Coronary artery (tissue), 2 donors: ENCODE results near the gene S100A10.

Experiments used
- DNase-seq: peaks from one replicate; pipeline ENCODE4 v3.0.0-alpha.2; 2017; ENCODE audit warnings: low spot score
- H3K27ac ChIP-seq, 2 donors: fragments of 200-600 bp; sonication (generic); one replicate each; pipeline ENCODE4 v1.5.1; 2016 to 2019
- H3K4me3 ChIP-seq: fragments of 200-600 bp; sonication (generic); 2 replicates; pipeline ENCODE4 v1.5.1; 2016; ENCODE audit warnings: mild to moderate bottlenecking, moderate library complexity
- TF ChIP-seq, protein P1 (sequence below): fragments of 200-600 bp; sonication (generic); IDR thresholded peaks from one replicate; pipeline ENCODE4 v1.5.1; 2019; ENCODE audit warnings: antibody characterized with exemption

Gene S100A10

GRCh38 chr1:151993734-151994496 lies at the start of gene S100A10:
S100A10 (minus strand) TSS chr1:151993859; CDS start chr1:151986230, 7,629 bp downstream.
- peak within 1 kb of the TSS; percentile 95 for H3K4me3 ChIP-seq
- peak within 1 kb of the TSS; percentile 76 to 96 for H3K27ac ChIP-seq
- peak; percentile 89 for DNase-seq
- TF ChIP-seq, protein P1, sequence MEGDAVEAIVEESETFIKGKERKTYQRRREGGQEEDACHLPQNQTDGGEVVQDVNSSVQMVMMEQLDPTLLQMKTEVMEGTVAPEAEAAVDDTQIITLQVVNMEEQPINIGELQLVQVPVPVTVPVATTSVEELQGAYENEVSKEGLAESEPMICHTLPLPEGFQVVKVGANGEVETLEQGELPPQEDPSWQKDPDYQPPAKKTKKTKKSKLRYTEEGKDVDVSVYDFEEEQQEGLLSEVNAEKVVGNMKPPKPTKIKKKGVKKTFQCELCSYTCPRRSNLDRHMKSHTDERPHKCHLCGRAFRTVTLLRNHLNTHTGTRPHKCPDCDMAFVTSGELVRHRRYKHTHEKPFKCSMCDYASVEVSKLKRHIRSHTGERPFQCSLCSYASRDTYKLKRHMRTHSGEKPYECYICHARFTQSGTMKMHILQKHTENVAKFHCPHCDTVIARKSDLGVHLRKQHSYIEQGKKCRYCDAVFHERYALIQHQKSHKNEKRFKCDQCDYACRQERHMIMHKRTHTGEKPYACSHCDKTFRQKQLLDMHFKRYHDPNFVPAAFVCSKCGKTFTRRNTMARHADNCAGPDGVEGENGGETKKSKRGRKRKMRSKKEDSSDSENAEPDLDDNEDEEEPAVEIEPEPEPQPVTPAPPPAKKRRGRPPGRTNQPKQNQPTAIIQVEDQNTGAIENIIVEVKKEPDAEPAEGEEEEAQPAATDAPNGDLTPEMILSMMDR = no peak

- no peak overlapping the region for H3K4me3 ChIP-seq
Observed at GRCh38 chr1:152042030-152042429, 48.4 kb upstream of the S100A10 start.

GRCh38 chr1:152039886-152040285 lies 46.2 kb upstream of the S100A10 start:
- H3K4me3 ChIP-seq = no peak overlapping the region
- no peak for DNase-seq
- no peak overlapping the region for H3K27ac ChIP-seq
- TF ChIP-seq, protein P1 = no peak

More at GRCh38 chr1:152042030-152042429, 48.4 kb upstream of the S100A10 start:
- no peak for DNase-seq
- TF ChIP-seq, protein P1 = no peak
- no peak overlapping the region for H3K27ac ChIP-seq

GRCh38 chr1:152039461-152039860 lies 45.8 kb upstream of the S100A10 start:
- no peak for DNase-seq
- no peak overlapping the region for H3K27ac ChIP-seq
- H3K4me3 ChIP-seq = no peak overlapping the region
- TF ChIP-seq, protein P1 = no peak

- Histone ChIP-seq H3K4me3 (no peak overlapping the region), H3K27ac (peak overlapping the region in 1 of 2 donors; percentile 23)
- DNase-seq = no peak
- TF ChIP-seq, protein P1 = no peak
Observed at GRCh38 chr1:152038871-152039270, 45.2 kb upstream of the S100A10 start.

DNA sequence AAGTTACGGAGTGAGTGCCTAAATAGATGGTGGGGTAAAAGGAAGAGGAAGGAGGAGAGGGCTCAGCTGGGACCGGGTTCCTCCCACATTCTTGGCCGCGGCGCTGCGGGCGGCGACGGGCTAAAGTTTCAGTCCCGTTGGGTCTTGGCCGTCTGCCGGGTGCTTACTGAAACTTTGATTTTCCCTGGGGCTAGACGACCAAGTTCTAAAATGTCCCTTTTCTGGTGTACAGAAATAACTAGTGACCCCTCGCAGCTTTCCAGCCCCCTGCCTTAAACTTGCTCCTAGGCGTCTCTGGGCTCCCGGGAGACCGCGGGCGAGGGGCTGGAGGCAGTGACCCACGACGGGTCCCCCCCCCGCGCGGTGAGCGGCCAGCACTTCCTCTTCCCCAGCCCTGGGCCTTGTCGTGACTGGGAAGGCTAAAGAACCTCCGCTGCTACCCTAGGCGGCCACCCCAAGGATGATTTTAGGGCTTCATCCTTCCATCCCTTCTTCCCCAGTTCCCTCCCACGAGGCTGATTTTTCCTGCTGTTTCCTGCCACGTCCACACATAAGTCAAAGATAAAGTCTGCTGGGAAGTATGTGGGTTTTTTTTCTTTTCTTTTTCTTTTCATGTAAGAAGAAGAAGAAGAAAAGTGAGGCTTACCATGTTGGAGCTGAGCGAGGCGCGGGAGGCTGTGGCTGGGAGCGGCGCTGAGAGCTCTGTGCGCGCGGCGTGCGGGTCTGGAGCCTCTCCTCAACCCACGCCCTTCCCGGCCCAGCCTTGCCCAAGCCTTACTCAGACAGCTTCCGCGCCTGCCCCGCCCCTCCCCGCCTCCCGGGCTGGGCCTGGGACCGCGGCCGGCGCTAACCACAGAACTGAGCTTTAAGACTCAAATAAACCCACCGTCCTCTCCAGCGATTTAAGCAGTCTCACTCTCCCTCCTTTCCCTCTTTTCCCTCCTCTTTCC lies 42.9 kb upstream of the S100A10 start, which contains the start of gene S100A11:
TSS of gene S100A11 (minus strand) at position 738 of the 950 bp plus-strand sequence. CDS start at position 649, 89 bp downstream.
- TF ChIP-seq, protein P1 = no peak
- peak within 1 kb of the TSS; percentile 87 to 95 for H3K27ac ChIP-seq
- H3K4me3 ChIP-seq = peak within 1 kb of the TSS; percentile 85
- DNase-seq = peak; percentile 94
